ENCODE measurements around the gene NEU4. TPM values are rescaled to one million over a fixed set of nuclear protein-coding genes. Genes with fewer than 3 reads are reported as not detected.

Gene NEU4
- total and polyA plus RNA-seq, 2 of the 4 experiments (the other 2 are of a cell fraction) = not detected

DNA sequence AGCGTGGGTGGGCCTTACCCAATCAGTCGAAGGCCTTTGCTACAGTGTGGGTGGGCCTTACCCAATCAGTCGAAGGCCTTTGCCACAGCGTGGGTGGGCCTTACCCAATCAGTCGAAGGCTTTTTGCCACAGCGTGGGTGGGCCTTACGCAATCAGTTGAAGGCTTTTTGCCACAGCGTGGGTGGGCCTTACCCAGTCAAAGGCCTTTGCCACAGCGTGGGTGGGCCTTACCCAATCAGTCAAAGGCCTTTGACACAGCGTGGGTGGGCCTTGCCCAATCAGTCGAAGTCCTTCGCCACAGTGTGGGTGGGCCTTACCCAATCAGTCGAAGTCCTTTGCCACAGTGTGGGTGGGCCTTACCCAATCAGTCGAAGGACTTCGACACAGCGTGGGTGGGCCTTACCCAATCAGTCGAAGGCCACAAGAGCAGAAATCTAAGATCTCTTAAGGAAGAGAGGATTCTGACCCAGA is 48.7 kb upstream of the NEU4 start:
- TF ChIP-seq POLR2A (IDR thresholded peaks at IDR 0.05; ENCODE audit: low read depth, low read length) (no peak), NFE2L2 (IDR thresholded peaks at IDR 0.05; ENCODE audit: low read depth, low read length) (no peak), MXI1 (IDR thresholded peaks at IDR 0.05; ENCODE audit: borderline replicate concordance, low read depth, low read length) (no peak), CEBPB (IDR thresholded peaks at IDR 0.05; ENCODE audit: low read depth, low read length) (peak; percentile 56), RCOR1 (IDR thresholded peaks at IDR 0.05; ENCODE audit: insufficient replicate concordance, low read length) (no peak)
- Histone ChIP-seq H3K9me3 (ENCODE audit: control insufficient read depth, insufficient read depth, low read length) (no peaks in the 10 kb centered on the region), H4K91ac (ENCODE audit: insufficient read depth, low read depth, low read length) (no peak overlapping the region), H3K4me3 (ENCODE audit: insufficient read depth, low read depth, low read length) (no peak overlapping the region), H2BK120ac (ENCODE audit: low read depth, low read length) (no peak overlapping the region), H2BK20ac (ENCODE audit: low read depth, low read length) (no peak overlapping the region), H3K27me3 (ENCODE audit: control insufficient read depth, insufficient read depth, low read length) (no peaks in the 10 kb centered on the region), H3K4ac (ENCODE audit: low read depth, low read length) (no peak overlapping the region), H3K9ac (ENCODE audit: low read depth, low read length) (no peak overlapping the region), H2AK9ac (replicated peaks; ENCODE audit: low read depth, low read length, poor library complexity) (no peak overlapping the region), H3K14ac (replicated peaks; ENCODE audit: low read depth, low read length) (no peak overlapping the region), H3K18ac (ENCODE audit: low read depth, low read length) (no peak overlapping the region), H3K23ac (ENCODE audit: low read depth, low read length) (no peak overlapping the region), H4K5ac (ENCODE audit: low read depth, low read length) (no peak overlapping the region), H2AFZ (replicated peaks; ENCODE audit: low read length, poor library complexity) (peak overlapping the region; percentile 32), H3K36me3 (ENCODE audit: control insufficient read depth, insufficient read depth, low read length) (peaks cover 33% of the 10 kb centered on the region), H3K9me1 (ENCODE audit: insufficient read depth, low read length) (no peaks in the 10 kb centered on the region), H3K79me1 (ENCODE audit: low read depth in 1 of 2, low read length in 2 of 2) (peaks cover 0 to 5% of the 10 kb centered on the region in 2 experiments; a peak in 1 of 4 replicates), H3K4me1 (ENCODE audit: control insufficient read depth, insufficient read depth, low read length) (no peaks in the 10 kb centered on the region), H2AK5ac (ENCODE audit: low read depth, low read length) (no peak overlapping the region), H2BK15ac (ENCODE audit: low read depth, low read length) (no peak overlapping the region), H4K8ac (ENCODE audit: low read depth in 2 of 2, low read length in 2 of 2) (no peak overlapping the region), H4K20me1 (ENCODE audit: insufficient read depth, low read length) (peaks cover 7% of the 10 kb centered on the region), H3K4me2 (ENCODE audit: low read depth, low read length) (no peak overlapping the region), H3K56ac (ENCODE audit: extremely low read depth, insufficient read depth, low read length) (no peak overlapping the region), H2BK5ac (ENCODE audit: low read depth, low read length, poor library complexity, severe bottlenecking) (no peak overlapping the region), H3K27ac (ENCODE audit: insufficient read depth, low read length) (no peak overlapping the region)
- dilution Hi-C loops (cut with HindIII; ENCODE audit: low sequenced_read_pairs, unreplicated experiment) = no loop called here
- in situ Hi-C loops (cut with MboI; ENCODE audit: low sequenced_read_pairs) = no loop called here
- DNase-seq (no peak), ATAC-seq (ENCODE audit: low read depth) (no peak)
- WGBS, 2 experiments (ENCODE audit: extremely low coverage in 2 of 2, insufficient read length in 1 of 2) = 100% methylated on average over 4 of the region's 17 CpGs; no CpG with 5 or more reads in 1 of the 2 experiments
- POLR2A ChIA-PET (ENCODE audit: unreplicated experiment) = no interaction called here
- no TSS peak for BruUV-seq (replicated peaks)
- CTCF ChIA-PET = no interaction called here
- intact Hi-C loops (cut with micrococcal nuclease) = no loop called here
